ENCODE data around the gene ZNF710.

ZNF710 gene

DNA sequence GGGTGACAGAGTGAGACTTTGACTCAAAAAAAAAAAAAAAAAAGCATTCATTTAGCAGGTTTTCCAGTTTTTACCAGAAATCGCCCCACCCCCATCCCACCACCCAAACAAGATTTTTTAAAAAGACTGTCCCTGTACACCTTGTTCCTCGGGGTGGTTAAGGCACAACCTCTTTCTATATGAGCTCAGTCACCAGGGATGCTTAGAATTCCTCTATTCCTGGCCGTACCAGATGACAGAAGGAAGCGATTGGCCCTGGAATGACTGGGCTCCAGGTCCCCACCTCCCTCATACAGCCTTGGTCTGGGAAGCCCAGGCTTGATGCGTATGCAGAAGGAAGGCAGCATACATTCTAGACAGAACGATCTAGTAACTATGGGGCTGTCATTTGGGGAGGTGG, 75.6 kb downstream of the ZNF710 start:
- H3K36me3 Mint-ChIP-seq (ENCODE audit: low read depth): peaks cover 7% of the 10 kb centered on the region
- DNase-seq: no peak
- no peaks in the 10 kb centered on the region for H3K27me3 Mint-ChIP-seq
- H3K4me3 Mint-ChIP-seq: no peak overlapping the region
- no peak overlapping the region for H3K27ac Mint-ChIP-seq
- ATAC-seq: no peak
- H3K4me1 Mint-ChIP-seq: peaks cover 9% of the 10 kb centered on the region
- no peaks in the 10 kb centered on the region for H3K9me3 Mint-ChIP-seq

DNA sequence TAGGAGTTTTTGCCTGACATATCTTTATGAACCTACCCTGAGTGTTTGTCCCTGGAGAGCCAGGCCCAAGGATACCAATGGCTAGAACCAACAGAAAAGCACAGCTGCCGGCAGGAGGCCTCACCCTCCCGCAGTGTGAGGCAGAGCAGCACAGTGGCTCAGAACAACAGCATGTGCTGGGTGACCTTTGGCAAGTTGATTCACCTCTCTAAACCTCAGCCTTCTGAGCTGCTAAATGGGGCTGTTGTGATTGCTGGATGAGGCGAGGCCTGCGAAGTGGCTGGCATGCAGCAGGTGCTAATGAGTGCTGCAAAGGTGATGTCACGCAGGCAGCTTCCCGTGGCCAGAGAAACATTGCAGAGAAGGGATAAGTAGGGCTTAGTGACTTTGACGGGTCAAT, 77.8 kb downstream of the ZNF710 start:
- Mint-ChIP-seq H3K9me3 (no peaks in the 10 kb centered on the region), H3K4me3 (no peak overlapping the region), H3K27me3 (no peaks in the 10 kb centered on the region), H3K36me3 (ENCODE audit: low read depth) (peaks cover 10% of the 10 kb centered on the region), H3K4me1 (peaks cover 9% of the 10 kb centered on the region), H3K27ac (no peak overlapping the region)
- peak; percentile 73 for ATAC-seq
- DNase-seq: no peak

DNA sequence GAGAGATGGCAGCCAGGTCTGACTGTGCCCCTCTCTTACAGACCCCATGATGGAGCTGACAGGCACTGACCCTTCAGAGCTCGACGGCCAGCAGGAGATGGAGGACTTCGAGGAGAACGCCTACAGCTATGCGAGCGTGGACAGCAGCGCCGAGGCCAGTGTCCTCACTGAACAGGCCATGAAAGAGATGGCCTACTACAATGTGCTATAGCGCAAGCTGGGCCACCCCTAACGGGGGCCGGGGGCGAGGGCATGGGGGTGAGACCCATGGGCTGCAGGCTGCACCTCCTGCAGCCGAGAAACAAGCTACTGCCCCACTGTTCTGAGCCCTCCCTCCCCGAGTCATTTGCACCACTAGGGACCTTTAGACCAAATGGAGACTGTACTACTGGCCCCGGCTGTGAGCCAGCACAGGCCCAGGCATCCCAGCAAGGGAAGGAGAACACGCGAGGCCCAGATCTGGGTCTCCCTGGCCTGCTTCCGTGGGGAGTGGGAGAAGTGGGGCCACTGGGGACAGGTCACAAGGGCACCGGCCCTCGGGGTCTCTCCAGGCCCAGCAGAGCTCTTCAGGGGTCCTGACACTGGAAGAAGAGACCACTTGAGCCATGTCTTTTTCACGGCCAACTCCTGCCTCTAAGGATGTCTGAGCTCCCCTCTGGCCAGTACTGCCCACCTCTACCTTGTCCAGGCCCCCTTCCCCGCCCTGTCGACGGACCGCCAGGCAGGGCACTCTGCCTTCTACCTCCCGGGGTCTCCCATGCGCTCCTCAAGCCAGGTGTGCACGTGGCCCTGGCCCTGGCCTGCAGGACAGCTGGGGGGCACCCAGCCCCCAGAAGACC, 78.7 kb downstream of the ZNF710 start:
- peaks cover 7% of the 10 kb centered on the region for H3K36me3 Mint-ChIP-seq (ENCODE audit: low read depth)

DNA sequence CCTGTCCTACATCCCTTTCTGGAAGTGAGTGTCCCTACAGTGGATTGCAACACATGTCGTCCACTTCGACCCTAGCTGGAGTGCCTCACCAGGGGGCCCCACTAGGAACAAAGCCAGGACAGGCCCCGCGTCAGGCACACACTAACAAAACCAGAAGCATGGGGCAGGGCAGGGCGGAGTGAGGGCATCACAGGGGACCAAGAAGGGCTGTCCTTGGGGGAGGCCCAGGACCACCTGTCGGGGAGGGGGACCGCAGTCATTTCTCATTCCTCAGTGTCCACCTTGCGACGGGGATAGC, 79.3 kb downstream of the ZNF710 start:
- H3K9me3 Mint-ChIP-seq: no peaks in the 10 kb centered on the region
- peaks cover 7% of the 10 kb centered on the region for H3K36me3 Mint-ChIP-seq (ENCODE audit: low read depth)
- H3K27ac Mint-ChIP-seq: no peak overlapping the region
- H3K27me3 Mint-ChIP-seq: no peaks in the 10 kb centered on the region
- ATAC-seq (no peak), DNase-seq (no peak)
- no peak overlapping the region for H3K4me3 Mint-ChIP-seq
- peaks cover 9% of the 10 kb centered on the region for H3K4me1 Mint-ChIP-seq

More for the DNA sequence above, 78.7 kb downstream of the ZNF710 start:
- no peak for ATAC-seq
- no peak overlapping the region for H3K4me3 Mint-ChIP-seq
- no peaks in the 10 kb centered on the region for H3K9me3 Mint-ChIP-seq
- no peaks in the 10 kb centered on the region for H3K27me3 Mint-ChIP-seq
- no peak overlapping the region for H3K27ac Mint-ChIP-seq
- DNase-seq: no peak
- H3K4me1 Mint-ChIP-seq: peaks cover 9% of the 10 kb centered on the region

DNA sequence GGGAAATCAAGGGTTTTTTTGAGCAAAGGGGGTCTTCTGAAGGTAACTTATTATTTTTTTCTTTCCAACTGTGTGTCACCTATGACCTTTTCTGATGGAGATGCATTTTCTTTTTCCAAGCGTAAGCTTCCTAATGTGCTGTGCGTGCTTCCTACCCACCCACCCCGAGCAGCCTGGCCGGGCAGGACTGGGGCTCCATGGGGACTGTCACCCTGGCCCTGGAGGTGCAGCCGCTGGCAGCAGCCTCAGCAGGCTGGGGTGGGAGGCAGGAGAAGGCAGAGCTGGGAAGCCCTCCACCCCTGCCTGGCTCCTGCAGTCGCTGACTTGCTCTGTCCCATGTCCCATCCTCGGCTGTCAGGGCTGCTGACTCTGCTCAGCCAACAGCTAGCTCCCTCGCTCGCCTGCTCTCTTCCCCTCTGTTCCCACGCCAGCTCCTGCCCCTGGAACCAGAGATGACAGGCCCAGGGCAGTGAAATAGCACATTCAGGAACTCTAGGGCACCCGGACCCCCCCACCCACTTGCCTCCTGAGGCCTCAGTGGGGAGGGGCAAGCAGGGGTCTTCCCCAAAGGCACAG, 79.8 kb downstream of the ZNF710 start:
- Mint-ChIP-seq H3K4me1 (peaks cover 5% of the 10 kb centered on the region), H3K27me3 (no peaks in the 10 kb centered on the region), H3K27ac (no peak overlapping the region), H3K9me3 (no peaks in the 10 kb centered on the region), H3K36me3 (ENCODE audit: low read depth) (peaks cover 5% of the 10 kb centered on the region), H3K4me3 (no peak overlapping the region)
- ATAC-seq (no peak), DNase-seq (no peak)

DNA sequence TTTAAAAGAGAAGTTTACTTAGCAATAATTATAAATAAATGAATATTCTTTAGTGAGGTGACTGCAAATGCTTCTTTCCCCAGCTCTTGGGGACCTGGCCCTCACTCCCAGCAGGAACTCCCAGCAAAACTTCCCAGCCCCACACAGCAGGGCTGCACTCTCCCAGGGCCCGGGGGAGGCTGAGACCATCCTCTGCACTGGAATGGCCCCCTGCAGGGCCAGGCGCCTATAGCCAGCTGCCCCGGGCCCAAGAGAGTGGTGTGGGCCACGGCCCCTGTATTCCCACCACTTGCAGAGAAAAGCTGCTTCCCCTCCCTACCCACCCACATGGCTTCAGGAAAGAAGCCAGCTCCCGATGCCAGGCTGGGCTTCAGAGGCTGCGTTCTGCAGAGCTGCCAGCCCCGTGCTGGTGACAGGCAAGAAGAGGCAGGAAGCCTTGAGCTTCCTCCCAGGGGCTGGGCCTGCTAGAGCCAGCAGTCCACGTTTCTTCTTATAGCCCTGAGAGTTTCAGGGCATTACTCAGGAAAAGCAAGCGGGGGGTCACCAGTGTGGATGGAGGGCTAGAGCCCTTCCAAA, 81.1 kb downstream of the ZNF710 start:
- Mint-ChIP-seq H3K27me3 (no peaks in the 10 kb centered on the region), H3K4me1 (peaks cover 6% of the 10 kb centered on the region), H3K9me3 (no peaks in the 10 kb centered on the region), H3K4me3 (no peak overlapping the region), H3K27ac (no peak overlapping the region), H3K36me3 (ENCODE audit: low read depth) (peaks cover 9% of the 10 kb centered on the region)
- ATAC-seq (no peak), DNase-seq (no peak)

DNA sequence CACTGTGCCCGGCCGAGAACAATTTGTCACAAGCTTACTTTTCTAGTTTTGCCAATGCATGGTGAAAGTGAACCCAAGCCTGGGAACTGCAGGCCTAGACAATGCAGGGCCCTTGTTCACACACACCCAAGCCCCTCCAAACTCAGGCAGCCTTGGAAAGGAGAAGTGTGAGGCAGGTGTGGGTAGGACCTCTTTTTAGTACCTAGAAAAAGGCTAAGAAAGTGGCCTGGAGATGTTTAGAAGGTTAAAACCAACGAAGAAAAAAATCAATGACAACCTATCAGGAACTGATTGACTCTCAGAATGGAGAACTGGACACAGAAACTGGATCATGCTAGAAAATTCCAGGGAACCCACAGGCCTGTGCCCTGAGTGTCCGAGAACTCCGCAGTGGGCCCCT, 82.3 kb downstream of the ZNF710 start:
- Mint-ChIP-seq H3K27ac (no peak overlapping the region), H3K36me3 (ENCODE audit: low read depth) (peaks cover 15% of the 10 kb centered on the region), H3K27me3 (no peaks in the 10 kb centered on the region), H3K4me3 (no peak overlapping the region), H3K9me3 (no peaks in the 10 kb centered on the region), H3K4me1 (peaks cover 6% of the 10 kb centered on the region)
- no peak for ATAC-seq
- no peak for DNase-seq

DNA sequence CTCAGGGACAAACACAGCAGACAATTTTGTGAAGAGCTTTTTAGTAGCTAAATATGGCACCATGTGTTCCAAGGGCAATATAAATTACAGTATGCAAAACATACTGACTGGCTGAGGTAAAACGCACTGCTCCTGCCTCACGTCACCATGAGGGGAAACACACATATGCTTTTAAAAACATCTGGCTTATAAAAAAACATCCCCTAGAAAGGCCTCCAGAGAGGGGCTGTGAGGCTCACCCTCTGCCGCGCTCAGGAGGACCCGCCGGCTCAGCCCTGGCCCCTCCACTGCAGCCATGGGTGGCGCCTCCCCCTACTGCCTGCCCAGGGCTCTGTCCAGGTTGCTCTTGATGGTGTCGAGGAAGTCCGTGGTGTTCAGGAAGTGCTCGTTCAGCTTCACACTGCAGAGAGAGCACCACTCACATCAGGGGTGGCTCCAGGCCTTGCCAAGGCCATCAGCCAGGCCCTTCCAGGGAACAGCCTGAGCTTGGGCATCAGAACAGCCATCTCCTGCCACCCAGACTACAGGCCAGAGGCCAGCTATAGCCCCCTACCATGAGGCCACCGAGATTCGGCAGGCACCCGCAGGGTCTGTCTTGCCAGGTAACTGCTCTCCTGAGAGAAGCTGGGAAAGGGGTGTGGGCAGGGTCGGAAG, 83.0 kb downstream of the ZNF710 start:
- ATAC-seq: no peak
- peaks cover 15% of the 10 kb centered on the region for H3K36me3 Mint-ChIP-seq (ENCODE audit: low read depth)
- no peaks in the 10 kb centered on the region for H3K27me3 Mint-ChIP-seq
- H3K27ac Mint-ChIP-seq: no peak overlapping the region
- H3K4me1 Mint-ChIP-seq: peaks cover 6% of the 10 kb centered on the region
- no peaks in the 10 kb centered on the region for H3K9me3 Mint-ChIP-seq
- DNase-seq: no peak
- H3K4me3 Mint-ChIP-seq: no peak overlapping the region

DNA sequence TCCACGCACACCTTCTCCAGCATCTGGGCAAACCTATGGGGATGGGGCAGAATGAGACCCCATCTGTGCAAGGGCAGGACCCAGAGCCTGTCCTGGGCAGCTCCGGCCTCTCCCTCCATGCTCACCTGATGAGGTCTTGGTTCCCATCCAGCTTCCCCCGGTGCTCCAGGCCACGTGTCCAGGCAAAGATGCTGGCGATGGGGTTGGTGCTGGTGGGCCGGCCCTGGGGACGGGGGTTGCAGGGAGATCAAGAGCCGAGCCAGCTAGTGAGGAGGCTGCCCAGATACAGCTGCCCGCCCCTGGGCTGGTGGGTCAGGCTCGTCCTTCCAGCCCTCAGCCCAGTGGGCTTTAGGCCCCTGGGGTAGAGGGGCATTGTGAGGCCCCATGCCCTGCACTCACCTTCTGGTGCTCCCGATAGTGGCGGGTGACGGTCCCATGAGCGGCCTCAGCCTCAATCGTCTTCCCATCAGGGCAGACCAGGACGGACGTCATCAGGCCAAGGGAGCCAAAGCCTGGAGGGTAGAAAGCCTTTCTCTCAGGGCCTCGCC, 83.8 kb downstream of the ZNF710 start:
- H3K4me3 Mint-ChIP-seq: no peak overlapping the region
- no peaks in the 10 kb centered on the region for H3K9me3 Mint-ChIP-seq
- no peak overlapping the region for H3K27ac Mint-ChIP-seq
- peaks cover 4% of the 10 kb centered on the region for H3K4me1 Mint-ChIP-seq
- DNase-seq (no peak), ATAC-seq (no peak)
- no peaks in the 10 kb centered on the region for H3K27me3 Mint-ChIP-seq
- peaks cover 15% of the 10 kb centered on the region for H3K36me3 Mint-ChIP-seq (ENCODE audit: low read depth)

DNA sequence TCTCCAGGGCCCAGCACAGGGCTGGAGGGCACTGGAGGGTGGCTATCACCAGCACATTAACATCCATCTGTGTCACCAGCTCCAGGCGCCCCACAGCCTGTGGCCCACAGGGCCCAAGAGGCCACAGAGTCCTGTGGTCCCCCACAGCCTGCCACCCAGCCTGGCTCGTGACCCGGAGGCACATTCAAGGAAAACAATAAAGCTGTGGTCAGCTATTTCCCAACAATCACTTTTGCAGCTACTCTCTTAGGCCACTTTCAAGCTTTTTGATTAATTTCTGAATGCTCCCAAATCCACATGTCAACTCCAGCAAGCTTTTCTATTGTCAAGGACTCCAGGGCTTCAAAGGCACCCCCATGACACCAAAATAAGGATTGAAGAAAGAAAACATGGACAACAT, 84.4 kb downstream of the ZNF710 start:
- Mint-ChIP-seq H3K4me3 (no peak overlapping the region), H3K36me3 (ENCODE audit: low read depth) (peaks cover 15% of the 10 kb centered on the region), H3K4me1 (peaks cover 4% of the 10 kb centered on the region), H3K27me3 (no peaks in the 10 kb centered on the region), H3K27ac (no peak overlapping the region), H3K9me3 (no peaks in the 10 kb centered on the region)
- DNase-seq (no peak), ATAC-seq (no peak)

DNA sequence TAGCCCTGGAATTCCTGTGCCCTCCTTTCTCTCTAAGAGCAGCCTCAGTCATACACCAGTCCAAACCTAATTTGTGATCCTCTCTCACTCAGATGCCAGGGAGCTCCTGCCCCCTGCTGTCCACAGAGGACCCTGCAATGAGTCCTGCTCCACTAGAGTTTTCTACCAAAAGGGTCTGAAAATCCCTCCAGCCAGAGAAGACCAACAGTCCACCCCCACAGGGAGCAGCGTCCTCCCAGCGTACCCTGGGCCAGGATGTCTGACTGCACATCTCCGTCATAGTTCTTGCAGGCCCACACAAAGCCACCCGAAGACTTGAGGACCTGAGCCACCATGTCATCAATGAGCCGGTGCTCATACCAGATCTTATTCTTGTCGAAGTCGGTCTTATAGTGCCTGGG, 85.7 kb downstream of the ZNF710 start:
- H3K27me3 Mint-ChIP-seq: no peaks in the 10 kb centered on the region
- H3K4me3 Mint-ChIP-seq: no peak overlapping the region
- peaks cover 15% of the 10 kb centered on the region for H3K36me3 Mint-ChIP-seq (ENCODE audit: low read depth)
- H3K27ac Mint-ChIP-seq: no peak overlapping the region
- no peaks in the 10 kb centered on the region for H3K9me3 Mint-ChIP-seq
- DNase-seq (peak; percentile 59), ATAC-seq (peak; percentile 64)
- H3K4me1 Mint-ChIP-seq: peaks cover 4% of the 10 kb centered on the region

DNA sequence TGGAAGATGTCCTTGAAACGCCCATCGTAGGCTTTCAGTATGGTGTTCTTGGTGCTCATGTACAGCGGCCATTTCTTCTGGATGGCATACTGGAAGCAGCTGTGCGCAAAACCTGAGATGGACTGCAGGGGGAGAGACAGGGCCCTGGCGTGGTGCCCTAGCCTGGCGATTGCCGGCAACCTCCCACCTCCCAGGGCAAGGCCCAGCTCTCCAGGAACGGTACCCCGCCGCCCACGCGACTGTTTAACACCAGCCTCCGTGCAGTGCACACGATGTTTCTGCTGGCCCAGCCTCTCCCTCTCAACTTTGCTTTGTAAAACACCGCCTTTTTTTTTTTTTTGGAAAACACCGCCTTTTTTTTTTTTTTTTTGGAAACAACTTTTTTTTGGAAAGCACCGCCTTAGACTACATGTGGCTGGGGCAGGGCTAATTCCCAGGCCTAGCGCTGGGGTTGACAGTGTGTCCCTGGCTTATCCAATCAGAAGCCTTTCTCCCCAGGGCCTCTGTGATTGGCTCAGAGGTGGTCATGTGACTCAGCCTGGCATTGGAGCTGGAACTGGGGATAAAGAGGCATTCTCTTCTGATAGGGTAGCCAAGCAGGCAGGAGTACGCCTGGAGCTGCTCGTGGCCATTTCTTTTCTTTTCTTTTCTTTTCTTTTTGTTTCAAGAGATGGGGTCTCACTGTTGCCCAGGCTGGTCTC, 86.5 kb downstream of the ZNF710 start:
- Mint-ChIP-seq H3K36me3 (ENCODE audit: low read depth) (peaks cover 15% of the 10 kb centered on the region), H3K9me3 (no peaks in the 10 kb centered on the region), H3K4me3 (no peak overlapping the region), H3K4me1 (peaks cover 6% of the 10 kb centered on the region), H3K27me3 (no peaks in the 10 kb centered on the region), H3K27ac (no peak overlapping the region)
- DNase-seq (peak; percentile 41), ATAC-seq (peak; percentile 37)

DNA sequence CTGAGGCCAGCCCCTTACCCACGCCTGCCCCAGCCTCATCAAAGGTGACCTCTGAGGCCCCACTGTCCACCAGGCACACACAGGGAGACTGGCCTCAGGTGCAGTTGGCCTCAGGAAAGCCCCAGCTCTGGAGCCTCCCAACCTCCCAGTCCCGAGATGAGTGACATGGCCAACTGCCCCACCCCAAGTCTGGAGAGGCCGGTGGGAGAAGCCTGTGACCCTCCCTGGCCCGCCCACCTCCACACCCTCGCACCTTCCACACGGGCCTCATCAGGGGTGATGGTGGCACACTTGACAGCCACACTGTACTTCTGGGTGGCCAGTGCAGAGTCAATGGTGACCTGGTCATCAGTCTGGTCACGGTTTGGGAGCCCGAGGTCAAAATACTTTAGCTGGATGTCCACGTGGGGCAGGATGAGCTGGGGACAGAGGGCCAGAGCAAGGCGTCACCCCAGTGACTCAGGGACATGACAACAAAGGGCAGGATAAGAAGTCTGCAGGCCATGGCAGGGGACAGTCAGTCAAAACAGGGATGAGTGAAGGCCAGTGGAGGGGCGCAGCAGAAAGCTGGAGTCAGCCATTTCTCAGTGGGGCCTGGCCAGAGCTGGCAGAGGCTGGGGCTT, 89.2 kb downstream of the ZNF710 start:
- no peak overlapping the region for H3K27ac Mint-ChIP-seq
- no peak overlapping the region for H3K4me3 Mint-ChIP-seq
- H3K27me3 Mint-ChIP-seq: no peaks in the 10 kb centered on the region
- H3K9me3 Mint-ChIP-seq: no peaks in the 10 kb centered on the region
- DNase-seq (no peak), ATAC-seq (no peak)
- H3K36me3 Mint-ChIP-seq (ENCODE audit: low read depth): peaks cover 15% of the 10 kb centered on the region
- peaks cover 19% of the 10 kb centered on the region for H3K4me1 Mint-ChIP-seq

Data from activated naive CD8-positive, alpha-beta T cell treated with anti-CD3 and anti-CD28 coated beads, Interleukin-2, amount 50 U/mL, for 24 hours (primary cell).